Body of pancreas (tissue), 4 donors: Measurements from ENCODE around the gene KCNIP4. TPM values are rescaled to one million over a fixed set of nuclear protein-coding genes. Genes with fewer than 3 reads are reported as not detected.
"Not testable (repeated sequence)": the region's sequence is repeated elsewhere in the genome, so short reads cannot be mapped to it uniquely, and the experiment has no call there.

ENCODE experiments used
- ATAC-seq: fragments of 150-250 bp; one replicate; pipeline ENCODE4 v1.9.1; 2016
- DNase-seq, 4 donors: peaks; one replicate each; pipeline ENCODE4 v3.0.0-alpha.2; 2019
- H3K27ac ChIP-seq, 4 donors: fragments of 200-600 bp; sonication (generic); 1 replicate in 3 of 4; 2 replicates in 1 of 4; pipeline versions ENCODE4 v1.5.1 to v1.6.1; 2016 to 2019; ENCODE audit warnings: mild to moderate bottlenecking in 1 of 4, mixed read lengths in 1 of 4, moderate library complexity in 1 of 4
- H3K27me3 ChIP-seq, 2 donors: fragments of 200-600 bp; sonication (generic); one replicate each; pipeline ENCODE4 v1.6.0; 2016; ENCODE audit warnings: mild to moderate bottlenecking in 1 of 2
- H3K36me3 ChIP-seq, 2 donors: fragments of 200-600 bp; sonication (generic); replicated peaks in 1 of 2; 2 replicates each; pipeline ENCODE4 v1.5.1; 2016; ENCODE audit warnings: low read depth in 2 of 2; ENCODE audit not compliant: insufficient read depth in 1 of 2
- H3K4me1 ChIP-seq: fragments of 200-600 bp; sonication (generic); one replicate; pipeline ENCODE4 v1.6.0; 2016
- H3K4me3 ChIP-seq, 2 donors: fragments of 200-600 bp; sonication (generic); 1 replicate in 1 of 2; 2 replicates in 1 of 2; pipeline ENCODE4 v1.5.1; 2016 to 2019
- H3K9me3 ChIP-seq, 3 donors: fragments of 200-600 bp; sonication (generic); 1 replicate in 2 of 3; 2 replicates in 1 of 3; pipeline ENCODE4 v1.5.1; 2016
- CTCF ChIP-seq, 7 experiments: fragments of 450-650 bp in 4 of 7; fragments of 200-600 bp in 3 of 7; sonication (generic) in 3 of 7; IDR thresholded peaks; one replicate each; pipeline ENCODE4 v1.5.1; 2016 to 2019; ENCODE audit warnings: antibody characterized with exemption in 7 of 7
- POLR2A ChIP-seq, 3 donors: fragments of 450-650 bp; IDR thresholded peaks; one replicate each; pipeline ENCODE4 v1.6.1; 2016; ENCODE audit warnings: antibody characterized with exemption in 3 of 3, mild to moderate bottlenecking in 2 of 3
- WGBS, 2 donors: methylation state at CpG; one replicate each; pipeline ENCODE4 v1.1.5; 2017; 5-methylcytosine and 5-hydroxymethylcytosine counted together
- intact Hi-C: fragments of 100-400 bp; cut with DNase I; formaldehyde crosslinking; loops from one replicate; pipeline ENCODE4 v1.15.1; 2023
- total RNA-seq, 2 donors: library from RNA; depleted of rRNA; stranded (reverse); fragments of >200 nt; gene quantifications; one replicate each; pipeline ENCODE4 v1.1.0, GENCODE V29; 2016

KCNIP4 gene
- total RNA-seq, 2 donors from 2014 or later: not detected

GRCh38 chr4:20752641-20753040 lies 1195.9 kb downstream of the KCNIP4 start:
- DNase-seq (no peak), ATAC-seq (no peak)
- no peaks in the 10 kb centered on the region for H3K9me3 ChIP-seq
- H3K4me1 ChIP-seq: no peaks in the 10 kb centered on the region
- no peaks in the 10 kb centered on the region for H3K27me3 ChIP-seq
- H3K4me3 ChIP-seq: no peak overlapping the region
- WGBS, 2 donors: 93 to 97% methylated on average over 3 of the region's 3 CpGs
- TF ChIP-seq CTCF (IDR thresholded peaks at IDR 0.05) (no peak), POLR2A (IDR thresholded peaks at IDR 0.05) (no peak)
- intact Hi-C loops: no loop called here
- H3K27ac ChIP-seq: no peak overlapping the region
- H3K36me3 ChIP-seq: no peaks in the 10 kb centered on the region

- H3K4me1 ChIP-seq, DNase-seq, H3K36me3 ChIP-seq, H3K9me3 ChIP-seq, H3K4me3 ChIP-seq, H3K27ac ChIP-seq, H3K27me3 ChIP-seq, intact Hi-C loops, ATAC-seq: not testable (repeated sequence)
- 91 to 92% methylated on average over 4 of the region's 4 CpGs for WGBS, 2 donors
Measured at GRCh38 chr4:20746000-20746399, 1202.6 kb downstream of the KCNIP4 start.

- no peaks in the 10 kb centered on the region for H3K27me3 ChIP-seq
- no peak for DNase-seq
- peaks cover 0 to 2% of the 10 kb centered on the region in 2 donors for H3K36me3 ChIP-seq
- WGBS, 2 donors: 97 to 100% methylated on average over 1 of the region's 1 CpG
- no peak overlapping the region for H3K4me3 ChIP-seq
- ATAC-seq: no peak
- TF ChIP-seq POLR2A (IDR thresholded peaks at IDR 0.05): no peak
- peaks cover 0 to 23% (median 0%) of the 10 kb centered on the region in 3 donors for H3K9me3 ChIP-seq
- intact Hi-C loops: no loop called here
- H3K27ac ChIP-seq: no peak overlapping the region
- H3K4me1 ChIP-seq: no peaks in the 10 kb centered on the region
Measured at GRCh38 chr4:20735931-20736330, 1212.6 kb downstream of the KCNIP4 start.

- intact Hi-C loops: no loop called here
Measured at GRCh38 chr4:20724915-20725314, 1223.7 kb downstream of the KCNIP4 start.

GRCh38 chr4:20723463-20723862 lies 1225.1 kb downstream of the KCNIP4 start:
- intact Hi-C loops: no loop called here
- H3K4me1 ChIP-seq: no peaks in the 10 kb centered on the region
- no peak overlapping the region for H3K27ac ChIP-seq
- DNase-seq (no peak), ATAC-seq (no peak)
- peaks cover 10 to 15% of the 10 kb centered on the region in 2 donors for H3K36me3 ChIP-seq
- no peak overlapping the region for H3K4me3 ChIP-seq
- H3K27me3 ChIP-seq: no peaks in the 10 kb centered on the region
- WGBS, 2 donors: 75 to 79% methylated on average over 3 of the region's 3 CpGs
- TF ChIP-seq CTCF (IDR thresholded peaks at IDR 0.05): no peak
- no peak for TF ChIP-seq POLR2A (IDR thresholded peaks at IDR 0.05)
- H3K9me3 ChIP-seq: no peaks in the 10 kb centered on the region

More at GRCh38 chr4:20724915-20725314, 1223.7 kb downstream of the KCNIP4 start:
- Histone ChIP-seq H3K4me3 (no peak overlapping the region), H3K9me3 (no peaks in the 10 kb centered on the region), H3K4me1 (no peaks in the 10 kb centered on the region), H3K36me3 (peaks cover 10 to 15% of the 10 kb centered on the region in 2 donors), H3K27me3 (no peaks in the 10 kb centered on the region), H3K27ac (no peak overlapping the region)
- TF ChIP-seq POLR2A (IDR thresholded peaks at IDR 0.05) (no peak), CTCF (IDR thresholded peaks at IDR 0.05) (no peak)
- WGBS, 2 donors: 60 to 79% methylated on average over 6 of the region's 6 CpGs
- DNase-seq: no peak
- ATAC-seq: no peak

GRCh38 chr4:20723019-20723418 lies 1225.6 kb downstream of the KCNIP4 start:
- TF ChIP-seq POLR2A (IDR thresholded peaks at IDR 0.05): no peak
- no peak for TF ChIP-seq CTCF (IDR thresholded peaks at IDR 0.05)
- no peak overlapping the region for H3K27ac ChIP-seq
- WGBS, 2 donors: 46 to 50% methylated on average over 3 of the region's 3 CpGs
- H3K36me3 ChIP-seq: peaks cover 10% of the 10 kb centered on the region in 2 donors
- no peak overlapping the region for H3K4me3 ChIP-seq
- no peaks in the 10 kb centered on the region for H3K27me3 ChIP-seq
- intact Hi-C loops: no loop called here
- H3K9me3 ChIP-seq: no peaks in the 10 kb centered on the region
- H3K4me1 ChIP-seq: no peaks in the 10 kb centered on the region
- ATAC-seq (no peak), DNase-seq (no peak)
